WTC11 (cell line): ENCODE measurements around the gene CAMKK2. TPM values are rescaled to one million over a fixed set of nuclear protein-coding genes. Genes with fewer than 3 reads are reported as not detected.

Experiments
- ATAC-seq: fragments of 200-7000 bp; cut with Tn5 transposase; 2 replicates; pipeline ENCODE4 v1.10.0; 2021; ENCODE audit warnings: mild to moderate bottlenecking, moderate library complexity
- CTCF ChIA-PET: fragments of 300-600 bp; sonication (Branson Sonifier 250); formaldehyde crosslinking; loops from one replicate; lab custom pipeline; 2021; ENCODE audit warnings: antibody characterized with exemption; lab: Charles Lee
- POLR2A ChIA-PET: fragments of 350-600 bp; sonication (Branson Sonifier 250); formaldehyde crosslinking; loops from one replicate; lab custom pipeline; 2021; ENCODE audit warnings: antibody characterized with exemption; lab: Charles Lee
- DNase-seq: peaks from one replicate; pipeline ENCODE4 v3.0.0; 2021; ENCODE audit warnings: low spot score
- H3K27ac Mint-ChIP-seq: 2 replicates; pipeline ENCODE4 v1.8.0; 2021; ENCODE audit warnings: mixed read lengths
- H3K27me3 Mint-ChIP-seq: 2 replicates; pipeline ENCODE4 v1.8.0; 2021; ENCODE audit warnings: low read depth, mild to moderate bottlenecking, moderate library complexity, mixed read lengths
- H3K36me3 Mint-ChIP-seq: 2 replicates; pipeline ENCODE4 v1.8.0; 2021; ENCODE audit warnings: mixed read lengths
- H3K4me1 Mint-ChIP-seq: 2 replicates; pipeline ENCODE4 v1.8.0; 2022; ENCODE audit warnings: mixed read lengths
- H3K4me3 Mint-ChIP-seq: 2 replicates; pipeline ENCODE4 v1.8.0; 2021; ENCODE audit warnings: mild to moderate bottlenecking, moderate library complexity, mixed read lengths
- H3K9me3 Mint-ChIP-seq: 2 replicates; pipeline ENCODE4 v1.8.0; 2021; ENCODE audit warnings: mixed read lengths
- ATF1 ChIP-seq: sonication (generic); formaldehyde crosslinking; IDR thresholded peaks from 2 replicates; pipeline ENCODE4 v1.8.1; 2023; ENCODE audit warnings: mild to moderate bottlenecking, moderate library complexity, missing genetic modification reagents
- ATF2 ChIP-seq: sonication (generic); formaldehyde crosslinking; IDR thresholded peaks from 2 replicates; pipeline ENCODE4 v1.8.1; 2022; ENCODE audit warnings: low read depth, missing genetic modification reagents, borderline replicate concordance
- ELF4 ChIP-seq: sonication (generic); formaldehyde crosslinking; IDR thresholded peaks from 2 replicates; pipeline ENCODE4 v1.8.1; 2022; ENCODE audit warnings: low read depth, mild to moderate bottlenecking, moderate library complexity, missing genetic modification reagents
- FOXK1 ChIP-seq: sonication (generic); formaldehyde crosslinking; IDR thresholded peaks from 2 replicates; pipeline ENCODE4 v1.8.0; 2022; ENCODE audit warnings: mild to moderate bottlenecking, moderate library complexity, missing genetic modification reagents
- GRHL2 ChIP-seq: fragments of 250-450 bp; sonication (Bioruptor Pico); IDR thresholded peaks from 2 replicates; pipeline ENCODE4 v1.8.0; 2022; ENCODE audit warnings: mild to moderate bottlenecking, moderate library complexity; ENCODE audit not compliant: insufficient replicate concordance, severe bottlenecking
- NFATC4 ChIP-seq: fragments of 250-450 bp; sonication (Bioruptor Pico); IDR thresholded peaks from 2 replicates; pipeline ENCODE4 v1.9.0; 2021; ENCODE audit warnings: mild to moderate bottlenecking
- NR1H2 ChIP-seq: sonication (generic); formaldehyde crosslinking; IDR thresholded peaks from 2 replicates; pipeline ENCODE4 v1.9.0; 2021; ENCODE audit warnings: mild to moderate bottlenecking, moderate library complexity, missing genetic modification reagents
- RORB ChIP-seq: fragments of 250-450 bp; sonication (Bioruptor Pico); IDR thresholded peaks from 2 replicates; pipeline ENCODE4 v1.9.0; 2021; ENCODE audit warnings: mild to moderate bottlenecking
- TP53 ChIP-seq: sonication (generic); formaldehyde crosslinking; IDR thresholded peaks from 2 replicates; pipeline ENCODE4 v1.8.1; 2023; ENCODE audit warnings: mild to moderate bottlenecking, missing genetic modification reagents
- ZNF317 ChIP-seq: sonication (generic); formaldehyde crosslinking; IDR thresholded peaks from 2 replicates; pipeline ENCODE4 v1.8.1; 2023; ENCODE audit warnings: low read depth, mild to moderate bottlenecking, moderate library complexity, missing genetic modification reagents, borderline replicate concordance
- ZNF416 ChIP-seq: fragments of 250-450 bp; sonication (Bioruptor Pico); IDR thresholded peaks from 2 replicates; pipeline ENCODE4 v1.9.0; 2021; ENCODE audit warnings: mild to moderate bottlenecking, inconsistent platforms
- ZNF423 ChIP-seq: fragments of 250-450 bp; sonication (Bioruptor Pico); IDR thresholded peaks from 2 replicates; pipeline ENCODE4 v2.1.2; 2022; ENCODE audit warnings: mild to moderate bottlenecking, moderate library complexity
- ZNF425 ChIP-seq: fragments of 250-450 bp; sonication (Bioruptor Pico); conservative IDR thresholded peaks from 2 replicates; pipeline ENCODE4 v1.9.0; 2021; ENCODE audit warnings: mild to moderate bottlenecking
- ZSCAN18 ChIP-seq: fragments of 250-450 bp; sonication (Bioruptor Pico); IDR thresholded peaks from 2 replicates; pipeline ENCODE4 v2.1.2; 2022; ENCODE audit warnings: mild to moderate bottlenecking, moderate library complexity
- total RNA-seq: library from RNA; stranded (reverse); gene quantifications from 3 replicates; pipeline ENCODE4 v1.2.3, GENCODE V29; 2021
- TF ChIP-seq, protein P1 (sequence below): sonication (generic); formaldehyde crosslinking; IDR thresholded peaks from 2 replicates; pipeline ENCODE4 v1.8.0; 2023; ENCODE audit warnings: missing genetic modification reagents, mild to moderate bottlenecking, borderline replicate concordance
- TF ChIP-seq, protein P2 (sequence below): sonication (generic); formaldehyde crosslinking; IDR thresholded peaks from 2 replicates; pipeline ENCODE4 v1.8.1; 2023; ENCODE audit warnings: mild to moderate bottlenecking, moderate library complexity, missing genetic modification reagents
- TF ChIP-seq, protein P3 (sequence below): sonication (generic); formaldehyde crosslinking; conservative IDR thresholded peaks from 2 replicates; pipeline ENCODE4 v1.8.1; 2022; ENCODE audit warnings: mild to moderate bottlenecking, missing genetic modification reagents

CAMKK2 gene
- total RNA-seq, 1 experiment from 2014 or later, result 36.5 TPM

DNA sequence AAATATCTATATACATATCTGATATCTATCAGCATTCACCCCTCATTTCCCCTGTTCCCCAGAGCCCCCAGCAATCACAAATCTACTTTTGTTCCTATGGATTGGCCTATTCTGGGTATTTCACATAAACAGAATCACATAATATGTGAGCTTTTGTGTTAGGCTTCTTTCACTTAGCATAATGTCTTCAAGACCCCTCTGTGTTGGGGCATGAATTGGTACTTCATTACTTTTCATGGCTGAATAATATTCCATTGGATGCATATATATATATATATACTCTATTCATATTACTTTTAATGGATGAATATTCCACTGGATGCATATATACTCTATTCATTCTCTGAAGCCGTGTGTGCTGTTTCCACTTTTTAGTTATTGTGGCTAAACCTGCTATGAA, 28.7 kb downstream of the CAMKK2 start:
- no peak overlapping the region for H3K4me3 Mint-ChIP-seq
- no peak for ATAC-seq
- no peak for TF ChIP-seq ZSCAN18 (CRISPR knock-in tag)
- TF ChIP-seq ZNF423 (CRISPR knock-in tag), result no peak
- TF ChIP-seq ZNF317, result no peak
- TF ChIP-seq ATF2, result no peak
- no peak for TF ChIP-seq ELF4
- TF ChIP-seq GRHL2 (CRISPR knock-in tag), result no peak
- no peak for TF ChIP-seq NFATC4 (CRISPR knock-in tag)
- no peak for TF ChIP-seq ZNF425 (CRISPR knock-in tag)
- no peak for TF ChIP-seq FOXK1 (CRISPR knock-in tag)
- TF ChIP-seq, protein P1, sequence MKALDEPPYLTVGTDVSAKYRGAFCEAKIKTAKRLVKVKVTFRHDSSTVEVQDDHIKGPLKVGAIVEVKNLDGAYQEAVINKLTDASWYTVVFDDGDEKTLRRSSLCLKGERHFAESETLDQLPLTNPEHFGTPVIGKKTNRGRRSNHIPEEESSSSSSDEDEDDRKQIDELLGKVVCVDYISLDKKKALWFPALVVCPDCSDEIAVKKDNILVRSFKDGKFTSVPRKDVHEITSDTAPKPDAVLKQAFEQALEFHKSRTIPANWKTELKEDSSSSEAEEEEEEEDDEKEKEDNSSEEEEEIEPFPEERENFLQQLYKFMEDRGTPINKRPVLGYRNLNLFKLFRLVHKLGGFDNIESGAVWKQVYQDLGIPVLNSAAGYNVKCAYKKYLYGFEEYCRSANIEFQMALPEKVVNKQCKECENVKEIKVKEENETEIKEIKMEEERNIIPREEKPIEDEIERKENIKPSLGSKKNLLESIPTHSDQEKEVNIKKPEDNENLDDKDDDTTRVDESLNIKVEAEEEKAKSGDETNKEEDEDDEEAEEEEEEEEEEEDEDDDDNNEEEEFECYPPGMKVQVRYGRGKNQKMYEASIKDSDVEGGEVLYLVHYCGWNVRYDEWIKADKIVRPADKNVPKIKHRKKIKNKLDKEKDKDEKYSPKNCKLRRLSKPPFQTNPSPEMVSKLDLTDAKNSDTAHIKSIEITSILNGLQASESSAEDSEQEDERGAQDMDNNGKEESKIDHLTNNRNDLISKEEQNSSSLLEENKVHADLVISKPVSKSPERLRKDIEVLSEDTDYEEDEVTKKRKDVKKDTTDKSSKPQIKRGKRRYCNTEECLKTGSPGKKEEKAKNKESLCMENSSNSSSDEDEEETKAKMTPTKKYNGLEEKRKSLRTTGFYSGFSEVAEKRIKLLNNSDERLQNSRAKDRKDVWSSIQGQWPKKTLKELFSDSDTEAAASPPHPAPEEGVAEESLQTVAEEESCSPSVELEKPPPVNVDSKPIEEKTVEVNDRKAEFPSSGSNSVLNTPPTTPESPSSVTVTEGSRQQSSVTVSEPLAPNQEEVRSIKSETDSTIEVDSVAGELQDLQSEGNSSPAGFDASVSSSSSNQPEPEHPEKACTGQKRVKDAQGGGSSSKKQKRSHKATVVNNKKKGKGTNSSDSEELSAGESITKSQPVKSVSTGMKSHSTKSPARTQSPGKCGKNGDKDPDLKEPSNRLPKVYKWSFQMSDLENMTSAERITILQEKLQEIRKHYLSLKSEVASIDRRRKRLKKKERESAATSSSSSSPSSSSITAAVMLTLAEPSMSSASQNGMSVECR (CRISPR knock-in tag), result no peak
- TF ChIP-seq, protein P2, sequence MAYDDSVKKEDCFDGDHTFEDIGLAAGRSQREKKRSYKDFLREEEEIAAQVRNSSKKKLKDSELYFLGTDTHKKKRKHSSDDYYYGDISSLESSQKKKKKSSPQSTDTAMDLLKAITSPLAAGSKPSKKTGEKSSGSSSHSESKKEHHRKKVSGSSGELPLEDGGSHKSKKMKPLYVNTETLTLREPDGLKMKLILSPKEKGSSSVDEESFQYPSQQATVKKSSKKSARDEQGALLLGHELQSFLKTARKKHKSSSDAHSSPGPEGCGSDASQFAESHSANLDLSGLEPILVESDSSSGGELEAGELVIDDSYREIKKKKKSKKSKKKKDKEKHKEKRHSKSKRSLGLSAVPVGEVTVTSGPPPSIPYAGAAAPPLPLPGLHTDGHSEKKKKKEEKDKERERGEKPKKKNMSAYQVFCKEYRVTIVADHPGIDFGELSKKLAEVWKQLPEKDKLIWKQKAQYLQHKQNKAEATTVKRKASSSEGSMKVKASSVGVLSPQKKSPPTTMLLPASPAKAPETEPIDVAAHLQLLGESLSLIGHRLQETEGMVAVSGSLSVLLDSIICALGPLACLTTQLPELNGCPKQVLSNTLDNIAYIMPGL (CRISPR knock-in tag), result no peak
- no peak for TF ChIP-seq ZNF416
- TF ChIP-seq RORB, result no peak
- TF ChIP-seq NR1H2 (CRISPR knock-in tag), result no peak
- TF ChIP-seq TP53 (CRISPR knock-in tag), result no peak
- no peak for TF ChIP-seq ATF1
- TF ChIP-seq, protein P3, sequence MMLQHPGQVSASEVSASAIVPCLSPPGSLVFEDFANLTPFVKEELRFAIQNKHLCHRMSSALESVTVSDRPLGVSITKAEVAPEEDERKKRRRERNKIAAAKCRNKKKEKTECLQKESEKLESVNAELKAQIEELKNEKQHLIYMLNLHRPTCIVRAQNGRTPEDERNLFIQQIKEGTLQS (CRISPR knock-in tag), result no peak
- TF ChIP-seq, all 79 proteins: peak for 0
- ChIA-PET CTCF (no interaction called here), POLR2A (no interaction called here)
- Mint-ChIP-seq H3K27ac (no peak overlapping the region), H3K4me1 (no peaks in the 10 kb centered on the region), H3K9me3 (no peaks in the 10 kb centered on the region), H3K27me3 (no peaks in the 10 kb centered on the region), H3K36me3 (peaks cover 32% of the 10 kb centered on the region)
- DNase-seq, result no peak
